CD4-positive, alpha-beta memory T cell (primary cell): ENCODE measurements around the gene SYP. TPM values are rescaled to one million over a fixed set of nuclear protein-coding genes. Genes with fewer than 3 reads are reported as not detected.
"Not testable (repeated sequence)": the region's sequence is repeated elsewhere in the genome, so short reads cannot be mapped to it uniquely, and the experiment has no call there.

Experiments
- CTCF ChIA-PET: fragments of 350-600 bp; sonication (Branson Sonifier 250); formaldehyde crosslinking; loops from one replicate; lab custom pipeline; 2021; ENCODE audit warnings: inconsistent platforms; ENCODE audit not compliant: partially characterized antibody; lab: Charles Lee
- POLR2A ChIA-PET: fragments of 350-600 bp; sonication (Branson Sonifier 250); formaldehyde crosslinking; loops from one replicate; lab custom pipeline; 2021; ENCODE audit not compliant: partially characterized antibody; lab: Charles Lee
- DNase-seq, 5 donors: peaks; one replicate each; pipeline versions ENCODE4 v3.0.0 to v3.0.0-alpha.2; 2020 to 2022; ENCODE audit warnings: mixed read lengths in 1 of 5
- H3K27ac ChIP-seq: one replicate; pipeline ENCODE4 v1.7.0; 2013; ENCODE audit warnings: low read depth, low read length
- H3K27me3 ChIP-seq: 2 replicates; pipeline ENCODE4 v1.7.0; 2013; ENCODE audit warnings: mild to moderate bottlenecking, low read length, moderate library complexity; ENCODE audit not compliant: insufficient read depth
- H3K36me3 ChIP-seq: 2 replicates; pipeline ENCODE4 v1.7.0; 2013; ENCODE audit warnings: mild to moderate bottlenecking, low read length, moderate library complexity; ENCODE audit not compliant: insufficient read depth
- H3K4me1 ChIP-seq: 2 replicates; pipeline ENCODE4 v1.7.0; 2013; ENCODE audit warnings: mild to moderate bottlenecking, low read length, moderate library complexity; ENCODE audit not compliant: insufficient read depth
- H3K4me3 ChIP-seq, 2 donors: one replicate each; pipeline ENCODE4 v1.7.0; 2013; ENCODE audit warnings: low read length in 2 of 2, mild to moderate bottlenecking in 1 of 2
- H3K9me3 ChIP-seq, 2 donors: one replicate each; pipeline ENCODE4 v1.7.0; 2013; ENCODE audit warnings: low read length in 2 of 2, control low read depth in 1 of 2; ENCODE audit not compliant: control insufficient read depth in 1 of 2
- H3K27ac Mint-ChIP-seq, 7 donors: one replicate each; pipeline ENCODE4 v1.8.0; 2020 to 2021; ENCODE audit warnings: mixed read lengths in 7 of 7, mild to moderate bottlenecking in 6 of 7, inconsistent platforms in 3 of 7, moderate library complexity in 3 of 7
- H3K27me3 Mint-ChIP-seq, 2 donors: one replicate each; pipeline ENCODE4 v1.8.0; 2020 to 2021; ENCODE audit warnings: mixed read lengths in 2 of 2
- H3K36me3 Mint-ChIP-seq, 2 donors: one replicate each; pipeline ENCODE4 v1.8.0; 2020 to 2021; ENCODE audit warnings: mixed read lengths in 2 of 2, inconsistent platforms in 1 of 2, mild to moderate bottlenecking in 1 of 2
- H3K4me1 Mint-ChIP-seq, 4 donors: one replicate each; pipeline ENCODE4 v1.8.0; 2020 to 2021; ENCODE audit warnings: mixed read lengths in 4 of 4, mild to moderate bottlenecking in 1 of 4
- H3K4me3 Mint-ChIP-seq, 8 donors: one replicate each; pipeline ENCODE4 v1.8.0; 2020 to 2021; ENCODE audit warnings: mixed read lengths in 8 of 8, mild to moderate bottlenecking in 7 of 8, moderate library complexity in 6 of 8, inconsistent platforms in 3 of 8
- H3K9me3 Mint-ChIP-seq, 8 donors: one replicate each; pipeline ENCODE4 v1.8.0; 2020 to 2021; ENCODE audit warnings: mixed read lengths in 8 of 8, mild to moderate bottlenecking in 5 of 8, inconsistent platforms in 3 of 8, moderate library complexity in 1 of 8
- intact Hi-C: fragments of 100-400 bp; cut with micrococcal nuclease; formaldehyde crosslinking; loops from one replicate; pipeline ENCODE4 v1.15.1; 2023
- polyA plus RNA-seq, 2 donors: library from polyadenylated mRNA; unstranded; fragments of 300-500 nt; fragmentation: Illumina TruSeq; gene quantifications; one replicate each; pipeline ENCODE4 v1.2.3, GENCODE V29; 2021
- total RNA-seq, 2 experiments: library from RNA; stranded (reverse); gene quantifications; one replicate each; pipeline ENCODE4 v1.2.3, GENCODE V29; 2021

SYP gene
- total and polyA plus RNA-seq, 4 experiments from 2014 or later, result 0.32 to 0.73 (median 0.50) TPM; not detected in 1

DNA sequence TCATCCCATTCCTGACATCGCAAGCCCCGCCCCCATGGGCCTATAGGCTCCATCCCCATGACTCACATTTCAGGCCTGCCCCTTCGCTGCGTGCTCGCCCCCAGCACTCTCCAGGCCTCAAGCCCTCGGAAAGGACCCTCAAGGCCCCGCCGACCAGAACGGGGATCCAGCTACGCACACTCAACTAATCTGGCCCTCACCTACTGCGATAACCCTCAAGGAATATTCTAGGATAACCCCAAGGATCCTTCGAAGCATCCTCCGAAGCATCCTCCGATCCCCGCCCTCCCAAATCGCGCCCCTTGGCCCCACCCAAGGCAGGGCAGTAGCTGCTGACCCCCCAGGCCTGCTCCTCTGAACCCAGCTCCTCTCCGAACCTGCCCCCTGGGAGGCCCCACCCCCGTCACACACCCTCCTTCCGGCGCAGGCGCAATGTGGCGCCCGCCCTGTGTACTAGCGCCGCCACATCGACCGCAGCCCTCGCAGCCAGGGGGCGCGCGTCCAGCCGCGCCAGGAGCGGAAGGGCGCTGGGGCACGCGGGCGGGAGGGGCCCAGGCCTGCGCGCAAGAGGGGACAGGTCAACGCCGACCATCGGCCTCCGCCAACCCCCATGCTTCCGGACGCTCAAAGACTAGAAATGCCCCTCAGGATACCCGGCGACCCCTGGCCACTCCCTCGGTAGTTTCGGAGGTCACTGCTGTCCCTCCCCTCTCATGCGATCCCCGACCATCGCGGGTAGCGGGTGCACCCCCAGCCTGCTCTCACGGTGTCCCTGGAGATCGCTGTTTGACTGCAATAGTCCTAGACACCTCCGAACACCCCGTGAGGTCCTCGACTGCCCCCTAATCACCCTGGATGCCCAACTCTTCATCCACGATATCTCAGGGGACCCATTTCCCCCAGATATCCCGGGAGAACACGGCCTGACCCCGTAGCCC is 43.8 kb downstream of the SYP start:
- Histone ChIP-seq H3K9me3 (no peaks in the 10 kb centered on the region), H3K27me3 (no peaks in the 10 kb centered on the region), H3K36me3 (no peaks in the 10 kb centered on the region), H3K4me3 (peak overlapping the region; percentile 29 to 56), H3K27ac (peak overlapping the region; percentile 86), H3K4me1 (peaks cover 8% of the 10 kb centered on the region)
- Mint-ChIP-seq H3K27me3 (no peaks in the 10 kb centered on the region), H3K4me1 (peaks cover 9 to 23% (median 12%) of the 10 kb centered on the region in 4 donors), H3K27ac (peak overlapping the region; percentile 95 to 99 (median 97)), H3K36me3 (peaks cover 0 to 7% of the 10 kb centered on the region in 2 donors), H3K4me3 (peak overlapping the region; percentile 91 to 97 (median 93)), H3K9me3 (no peaks in the 10 kb centered on the region)
- CTCF ChIA-PET, result interaction anchor here (0.7 to 2.5 kb wide), 18 partner anchors 9 to 153 kb away, joined by 3 to 31 read pairs (median 4); partner anchors contain the start of genes GPKOW, PLP2, TFE3 and WDR45
- POLR2A ChIA-PET, result interaction anchor here (0.5 to 2.3 kb wide), 18 partner anchors 11 to 582 kb away, joined by 3 to 37 read pairs (median 4); partner anchors contain the start of genes GPKOW, GRIPAP1, OTUD5 and PLP2
- DNase-seq, result peak; percentile 85 to 86 (median 85)
- intact Hi-C loops, result loop anchor here (1.0 to 5.0 kb wide), 3 partner anchors 33 to 154 kb away; partner anchors contain the start of genes GPKOW and GRIPAP1

DNA sequence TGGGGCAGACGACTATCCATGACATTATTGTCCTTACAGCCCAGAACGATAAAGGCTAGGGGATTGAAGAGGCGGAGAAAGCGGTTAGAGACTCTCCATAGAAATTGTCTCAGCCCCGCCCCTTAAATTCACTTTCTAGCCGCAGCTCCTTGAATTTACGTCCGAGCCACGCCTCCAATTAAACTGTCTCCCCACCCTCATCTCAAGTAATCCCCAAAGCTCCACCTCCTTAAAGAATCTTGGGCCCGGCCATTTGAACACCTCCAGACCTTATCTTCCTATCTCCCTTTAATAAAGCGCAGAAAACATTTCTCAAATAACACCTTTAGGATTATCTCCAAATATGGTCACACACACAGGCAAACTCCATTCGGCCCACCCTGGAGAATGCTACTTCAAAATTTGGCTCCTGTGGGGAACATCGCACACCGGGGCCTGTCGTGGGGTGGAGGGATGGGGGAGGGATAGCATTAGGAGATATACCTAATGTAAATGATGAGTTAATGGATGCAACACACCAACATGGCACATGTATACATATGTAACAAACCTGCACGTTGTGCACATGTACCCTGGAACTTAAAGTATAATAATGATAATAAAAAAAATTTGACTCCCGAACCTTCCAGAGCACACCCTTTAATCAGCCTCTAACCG is 44.6 kb downstream of the SYP start:
- intact Hi-C loops, result loop anchor here (1.0 to 5.0 kb wide), 3 partner anchors 32 to 153 kb away; partner anchors contain the start of genes GPKOW and GRIPAP1
- peaks cover 8% of the 10 kb centered on the region for H3K4me1 ChIP-seq
- ChIA-PET POLR2A (interaction anchor here (0.5 to 2.3 kb wide), 22 partner anchors 9 to 581 kb away, joined by 3 to 37 read pairs (median 4); partner anchors contain the start of genes GPKOW, GRIPAP1, OTUD5 and PLP2), CTCF (interaction anchor here (0.7 to 2.5 kb wide), 18 partner anchors 10 to 153 kb away, joined by 3 to 31 read pairs (median 4); partner anchors contain the start of genes GPKOW, PLP2, TFE3 and WDR45)
- Mint-ChIP-seq H3K9me3 (no peaks in the 10 kb centered on the region), H3K4me3 (peak overlapping the region; percentile 91 to 97 (median 93)), H3K27me3 (no peaks in the 10 kb centered on the region), H3K27ac (peak overlapping the region; percentile 95 to 99 (median 97)), H3K36me3 (peaks cover 0 to 7% of the 10 kb centered on the region in 2 donors), H3K4me1 (peaks cover 9 to 23% (median 12%) of the 10 kb centered on the region in 4 donors)
- no peaks in the 10 kb centered on the region for H3K9me3 ChIP-seq
- peak overlapping the region; percentile 29 to 56 for H3K4me3 ChIP-seq
- H3K27me3 ChIP-seq, result no peaks in the 10 kb centered on the region
- no peaks in the 10 kb centered on the region for H3K36me3 ChIP-seq
- peak; percentile 25 to 60 (median 27) for DNase-seq
- H3K27ac ChIP-seq, result peak overlapping the region; percentile 86

DNA sequence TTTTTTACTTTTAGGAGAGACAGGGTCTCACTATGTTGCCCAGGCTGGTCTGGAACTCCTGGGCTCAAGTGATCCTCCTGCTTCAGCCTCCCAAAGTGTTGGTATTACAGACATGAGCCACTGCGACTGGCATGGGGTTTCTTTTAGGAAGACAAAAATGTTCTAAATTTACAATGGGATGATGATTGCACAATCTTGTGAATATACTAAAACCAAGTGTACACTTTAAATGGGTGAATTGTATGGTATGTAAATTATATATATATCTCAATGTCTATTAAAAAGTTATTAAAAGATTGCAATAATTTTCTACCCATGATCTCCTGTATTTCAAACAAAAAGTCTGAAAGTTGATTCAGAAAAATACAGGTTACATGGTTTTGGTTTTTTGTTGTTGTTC is 46.5 kb downstream of the SYP start:
- Histone ChIP-seq H3K4me1 (peaks cover 8% of the 10 kb centered on the region), H3K27ac (no peak overlapping the region), H3K9me3 (no peaks in the 10 kb centered on the region), H3K36me3 (no peaks in the 10 kb centered on the region), H3K4me3 (no peak overlapping the region), H3K27me3 (no peaks in the 10 kb centered on the region)
- ChIA-PET POLR2A (no interaction called here), CTCF (no interaction called here)
- H3K36me3 Mint-ChIP-seq, result peaks cover 0 to 7% of the 10 kb centered on the region in 2 donors
- no peaks in the 10 kb centered on the region for H3K27me3 Mint-ChIP-seq
- no peak for DNase-seq
- no peak overlapping the region for H3K4me3 Mint-ChIP-seq
- H3K27ac Mint-ChIP-seq, result no peak overlapping the region
- H3K9me3 Mint-ChIP-seq, result no peaks in the 10 kb centered on the region
- H3K4me1 Mint-ChIP-seq, result peaks cover 9 to 23% (median 12%) of the 10 kb centered on the region in 4 donors
- intact Hi-C loops, result no loop called here

DNA sequence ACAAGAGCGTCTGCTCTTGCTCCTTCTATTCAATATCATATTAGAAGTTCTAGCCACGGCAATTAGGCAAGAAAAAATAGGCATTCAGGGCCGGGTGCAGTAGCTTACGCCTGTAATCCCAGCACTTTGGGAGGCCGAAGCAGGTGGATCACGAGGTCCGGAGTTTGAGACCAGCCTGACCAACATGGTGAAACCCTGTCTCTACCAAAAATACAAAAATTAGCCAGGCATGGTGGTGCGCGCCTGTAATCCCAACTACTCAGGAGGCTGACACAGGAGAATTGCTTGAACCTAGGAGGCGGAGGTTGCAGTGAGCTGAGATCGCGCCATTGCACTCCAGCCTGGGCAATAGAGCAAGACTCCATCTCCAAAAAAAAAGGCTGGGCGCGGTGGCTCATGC is 50.7 kb downstream of the SYP start:
- H3K4me1 ChIP-seq, H3K9me3 Mint-ChIP-seq, H3K36me3 ChIP-seq, POLR2A ChIA-PET, intact Hi-C loops, H3K27me3 ChIP-seq, H3K9me3 ChIP-seq, DNase-seq, CTCF ChIA-PET, H3K36me3 Mint-ChIP-seq, H3K27ac Mint-ChIP-seq, H3K27me3 Mint-ChIP-seq, H3K4me3 Mint-ChIP-seq, H3K27ac ChIP-seq, H3K4me3 ChIP-seq, H3K4me1 Mint-ChIP-seq: not testable (repeated sequence)

DNA sequence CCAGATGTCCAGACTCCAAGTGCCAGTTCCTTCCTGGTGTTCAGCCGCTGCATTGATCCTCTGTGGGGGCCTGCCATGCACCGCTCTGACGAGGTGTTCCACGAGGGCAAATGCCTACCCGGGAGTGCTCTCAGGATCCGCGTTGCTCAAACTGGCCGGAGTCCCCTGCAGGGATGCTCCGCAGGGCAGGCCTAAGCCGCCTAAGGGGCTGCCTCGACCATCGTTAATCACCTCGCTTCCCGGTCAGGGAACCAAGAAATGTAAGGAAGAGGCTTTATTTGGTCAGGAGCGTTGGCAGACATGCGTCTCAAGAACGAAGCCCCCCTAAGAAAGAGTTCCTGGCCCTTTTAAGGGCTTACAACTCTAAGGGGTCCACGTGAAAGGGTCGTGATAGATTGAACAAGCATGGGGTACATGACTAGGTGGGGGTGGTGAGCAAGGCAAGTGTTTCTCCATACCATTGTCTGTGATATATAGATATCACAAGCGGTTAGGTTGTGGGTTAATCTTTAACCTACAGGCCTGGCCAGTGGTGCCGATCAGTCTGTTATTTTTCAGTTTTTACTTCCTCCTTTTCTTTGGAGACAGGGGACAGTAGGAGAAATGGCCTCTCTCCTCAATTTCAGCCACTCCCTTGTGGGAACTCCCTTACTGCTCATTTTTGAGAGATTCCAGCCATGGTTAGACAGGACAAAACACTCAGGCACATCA is 51.4 kb downstream of the SYP start:
- H3K36me3 ChIP-seq, H3K9me3 ChIP-seq, H3K27me3 ChIP-seq, H3K36me3 Mint-ChIP-seq, H3K4me3 Mint-ChIP-seq, intact Hi-C loops, H3K27ac ChIP-seq, H3K9me3 Mint-ChIP-seq, POLR2A ChIA-PET, DNase-seq, H3K27ac Mint-ChIP-seq, H3K27me3 Mint-ChIP-seq, H3K4me3 ChIP-seq, H3K4me1 Mint-ChIP-seq, H3K4me1 ChIP-seq, CTCF ChIA-PET: not testable (repeated sequence)

DNA sequence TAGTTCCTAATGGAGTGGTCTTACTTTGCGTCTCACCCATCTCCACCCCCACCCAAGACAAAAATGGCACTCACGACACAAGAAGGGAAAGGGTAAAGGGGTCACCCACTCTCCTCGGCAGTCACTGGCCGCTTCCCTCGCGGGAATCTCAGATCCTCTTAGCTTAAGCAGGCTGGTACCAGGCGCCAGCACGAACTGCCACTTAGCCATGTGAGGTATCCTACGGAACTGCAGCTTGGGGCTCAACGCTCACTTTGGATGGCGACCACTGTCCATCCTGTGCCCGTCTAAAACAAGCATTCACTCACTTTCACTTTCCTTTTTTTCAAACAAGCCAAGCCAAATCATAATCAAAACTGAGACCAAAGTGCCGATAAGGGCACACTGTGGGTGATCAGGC is 52.1 kb downstream of the SYP start:
- ChIA-PET CTCF (no interaction called here), POLR2A (no interaction called here)
- no peaks in the 10 kb centered on the region for H3K4me1 Mint-ChIP-seq
- Histone ChIP-seq H3K9me3 (no peaks in the 10 kb centered on the region), H3K27me3 (no peaks in the 10 kb centered on the region), H3K4me1 (no peaks in the 10 kb centered on the region), H3K36me3 (no peaks in the 10 kb centered on the region), H3K27ac (no peak overlapping the region), H3K4me3 (no peak overlapping the region)
- no peaks in the 10 kb centered on the region for H3K36me3 Mint-ChIP-seq
- H3K27me3 Mint-ChIP-seq, result no peaks in the 10 kb centered on the region
- no peak for DNase-seq
- H3K4me3 Mint-ChIP-seq, result no peak overlapping the region
- no peak overlapping the region for H3K27ac Mint-ChIP-seq
- no peaks in the 10 kb centered on the region for H3K9me3 Mint-ChIP-seq
- intact Hi-C loops, result no loop called here
